ENCODE results near the gene DAB2IP. TPM values are rescaled to one million over a fixed set of nuclear protein-coding genes. Genes with fewer than 3 reads are reported as not detected.

DAB2IP gene
- total RNA-seq, 2 donors from 2014 or later, result 70.7 to 71.0 TPM

- H3K27me3 ChIP-seq (ENCODE audit: control insufficient read depth, insufficient read depth, low read length, poor library complexity, severe bottlenecking), result peaks cover 1% of the 10 kb centered on the region
- 87 to 100% methylated on average over 1 to 2 of the region's 2 CpGs for WGBS, 2 experiments (ENCODE audit: insufficient coverage in 1 of 2, insufficient read length in 1 of 2)
- no peak overlapping the region for H3K4me3 ChIP-seq (ENCODE audit: low read length)
- Mint-ChIP-seq H3K4me1 (peaks cover 4% of the 10 kb centered on the region), H3K36me3 (ENCODE audit: low read depth) (no peaks in the 10 kb centered on the region), H3K27ac (no peak overlapping the region), H3K4me3 (no peak overlapping the region), H3K27me3 (ENCODE audit: insufficient read depth) (peaks cover 10% of the 10 kb centered on the region), H3K9me3 (peaks cover 4% of the 10 kb centered on the region)
- no peaks in the 10 kb centered on the region for H3K9me3 ChIP-seq (ENCODE audit: control insufficient read depth, low read length)
- no peaks in the 10 kb centered on the region for H3K4me1 ChIP-seq (ENCODE audit: control insufficient read depth, insufficient read depth, low read length)
- H3K27ac ChIP-seq (ENCODE audit: low read depth, low read length), result no peak overlapping the region
- TF ChIP-seq CTCF (conservative IDR thresholded peaks at IDR 0.05), result no peak
- H3K36me3 ChIP-seq (ENCODE audit: control insufficient read depth, insufficient read depth, low read length), result no peaks in the 10 kb centered on the region
- peak; percentile 46 for DNase-seq
- H3K9ac ChIP-seq (ENCODE audit: extremely low read depth, low read length, poor library complexity, severe bottlenecking), result no peak overlapping the region
Measured at GRCh38 chr9:121797081-121797480, 145.6 kb downstream of the DAB2IP start.

GRCh38 chr9:121798941-121799340 is 147.5 kb downstream of the DAB2IP start:
- no peaks in the 10 kb centered on the region for H3K36me3 ChIP-seq (ENCODE audit: control insufficient read depth, insufficient read depth, low read length)
- H3K4me3 Mint-ChIP-seq, result no peak overlapping the region
- no peaks in the 10 kb centered on the region for H3K4me1 ChIP-seq (ENCODE audit: control insufficient read depth, insufficient read depth, low read length)
- H3K9me3 ChIP-seq (ENCODE audit: control insufficient read depth, low read length), result no peaks in the 10 kb centered on the region
- H3K27me3 ChIP-seq (ENCODE audit: control insufficient read depth, insufficient read depth, low read length, poor library complexity, severe bottlenecking), result peaks cover 8% of the 10 kb centered on the region
- no peak overlapping the region for H3K27ac Mint-ChIP-seq
- 80 to 93% methylated on average over 3 to 4 of the region's 5 CpGs for WGBS, 2 experiments (ENCODE audit: insufficient coverage in 1 of 2, insufficient read length in 1 of 2)
- no peak overlapping the region for H3K27ac ChIP-seq (ENCODE audit: low read depth, low read length)
- H3K4me3 ChIP-seq (ENCODE audit: low read length), result no peak overlapping the region
- peaks cover 8% of the 10 kb centered on the region for H3K27me3 Mint-ChIP-seq (ENCODE audit: insufficient read depth)
- H3K9me3 Mint-ChIP-seq, result peaks cover 1% of the 10 kb centered on the region
- H3K36me3 Mint-ChIP-seq (ENCODE audit: low read depth), result no peaks in the 10 kb centered on the region
- DNase-seq, result peak; percentile 37
- TF ChIP-seq CTCF (conservative IDR thresholded peaks at IDR 0.05), result no peak
- no peak overlapping the region for H3K9ac ChIP-seq (ENCODE audit: extremely low read depth, low read length, poor library complexity, severe bottlenecking)
- no peaks in the 10 kb centered on the region for H3K4me1 Mint-ChIP-seq

- no peak overlapping the region for H3K4me3 ChIP-seq (ENCODE audit: low read length)
- no peak for TF ChIP-seq CTCF (conservative IDR thresholded peaks at IDR 0.05)
- peaks cover 5% of the 10 kb centered on the region for H3K9me3 ChIP-seq (ENCODE audit: control insufficient read depth, low read length)
- no peak overlapping the region for H3K27ac ChIP-seq (ENCODE audit: low read depth, low read length)
- H3K9me3 Mint-ChIP-seq, result peaks cover 13% of the 10 kb centered on the region
- peak; percentile 30 for DNase-seq
- no peaks in the 10 kb centered on the region for H3K4me1 ChIP-seq (ENCODE audit: control insufficient read depth, insufficient read depth, low read length)
- H3K27me3 ChIP-seq (ENCODE audit: control insufficient read depth, insufficient read depth, low read length, poor library complexity, severe bottlenecking), result peaks cover 8% of the 10 kb centered on the region
- H3K27ac Mint-ChIP-seq, result no peak overlapping the region
- no peaks in the 10 kb centered on the region for H3K27me3 Mint-ChIP-seq (ENCODE audit: insufficient read depth)
- H3K36me3 ChIP-seq (ENCODE audit: control insufficient read depth, insufficient read depth, low read length), result no peaks in the 10 kb centered on the region
- no peaks in the 10 kb centered on the region for H3K4me1 Mint-ChIP-seq
- 91 to 96% methylated on average over 5 to 10 of the region's 10 CpGs for WGBS, 2 experiments (ENCODE audit: insufficient coverage in 1 of 2, insufficient read length in 1 of 2)
- no peaks in the 10 kb centered on the region for H3K36me3 Mint-ChIP-seq (ENCODE audit: low read depth)
- H3K4me3 Mint-ChIP-seq, result no peak overlapping the region
- H3K9ac ChIP-seq (ENCODE audit: extremely low read depth, low read length, poor library complexity, severe bottlenecking), result no peak overlapping the region
Measured at GRCh38 chr9:121800376-121800775, 148.9 kb downstream of the DAB2IP start.
